ENCODE data around the gene RBM23.
"Not testable (repeated sequence)": the region's sequence is repeated elsewhere in the genome, so short reads cannot be mapped to it uniquely, and the experiment has no call there.

DNA sequence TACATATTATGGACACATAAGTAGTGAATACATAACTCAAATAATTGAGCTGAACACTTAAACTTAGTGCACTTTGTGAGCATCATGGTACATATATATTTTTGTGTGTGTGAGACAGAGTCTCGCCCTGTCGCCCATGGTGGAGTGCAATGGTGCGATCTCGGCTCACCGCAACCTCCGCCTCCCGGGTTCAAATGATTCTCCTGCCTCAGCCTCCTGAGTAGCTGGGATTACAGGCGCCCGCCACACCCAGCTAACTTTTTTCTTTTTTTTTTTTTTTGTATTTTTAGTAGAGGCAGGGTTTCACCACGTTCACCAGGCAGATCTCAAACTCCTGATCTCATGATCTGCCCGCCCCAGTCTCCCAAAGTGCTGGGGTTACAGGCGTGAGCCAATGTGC lies 66.8 kb downstream of the RBM23 start:
- not testable (repeated sequence) for TF ChIP-seq NFE2L1, SMAD4 (CRISPR knock-in tag; IDR thresholded peaks at IDR 0.05)
- TF ChIP-seq, protein P1, sequence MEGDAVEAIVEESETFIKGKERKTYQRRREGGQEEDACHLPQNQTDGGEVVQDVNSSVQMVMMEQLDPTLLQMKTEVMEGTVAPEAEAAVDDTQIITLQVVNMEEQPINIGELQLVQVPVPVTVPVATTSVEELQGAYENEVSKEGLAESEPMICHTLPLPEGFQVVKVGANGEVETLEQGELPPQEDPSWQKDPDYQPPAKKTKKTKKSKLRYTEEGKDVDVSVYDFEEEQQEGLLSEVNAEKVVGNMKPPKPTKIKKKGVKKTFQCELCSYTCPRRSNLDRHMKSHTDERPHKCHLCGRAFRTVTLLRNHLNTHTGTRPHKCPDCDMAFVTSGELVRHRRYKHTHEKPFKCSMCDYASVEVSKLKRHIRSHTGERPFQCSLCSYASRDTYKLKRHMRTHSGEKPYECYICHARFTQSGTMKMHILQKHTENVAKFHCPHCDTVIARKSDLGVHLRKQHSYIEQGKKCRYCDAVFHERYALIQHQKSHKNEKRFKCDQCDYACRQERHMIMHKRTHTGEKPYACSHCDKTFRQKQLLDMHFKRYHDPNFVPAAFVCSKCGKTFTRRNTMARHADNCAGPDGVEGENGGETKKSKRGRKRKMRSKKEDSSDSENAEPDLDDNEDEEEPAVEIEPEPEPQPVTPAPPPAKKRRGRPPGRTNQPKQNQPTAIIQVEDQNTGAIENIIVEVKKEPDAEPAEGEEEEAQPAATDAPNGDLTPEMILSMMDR (IDR thresholded peaks at IDR 0.05), result not testable (repeated sequence)

Measured in WTC11 (cell line).